Urinary bladder (tissue), 4 donors: Measurements from ENCODE around the gene ANKUB1. TPM values are rescaled to one million over a fixed set of nuclear protein-coding genes. Genes with fewer than 3 reads are reported as not detected.
"Not testable (repeated sequence)": the region's sequence is repeated elsewhere in the genome, so short reads cannot be mapped to it uniquely, and the experiment has no call there.

ENCODE experiments used
- DNase-seq: peaks from one replicate; pipeline ENCODE4 v3.0.0-alpha.2; 2015; ENCODE audit errors: extremely low spot score
- H3K27ac ChIP-seq: one replicate; pipeline ENCODE4 v1.5.1; 2013; ENCODE audit warnings: low read depth, mild to moderate bottlenecking, moderate library complexity
- H3K36me3 ChIP-seq: one replicate; pipeline ENCODE4 v1.6.1; 2013; ENCODE audit warnings: mild to moderate bottlenecking, moderate library complexity; ENCODE audit not compliant: insufficient read depth
- H3K4me1 ChIP-seq: one replicate; pipeline ENCODE4 v1.6.1; 2013; ENCODE audit warnings: mild to moderate bottlenecking, moderate library complexity; ENCODE audit not compliant: insufficient read depth
- H3K4me3 ChIP-seq: one replicate; pipeline ENCODE4 v1.5.1; 2013; ENCODE audit warnings: low read depth, low read length
- WGBS: extraction: QIAGEN DNeasy Blood & Tissue Kit; methylation state at CpG from one replicate; pipeline ENCODE4 v1.1.7; 2013; 5-methylcytosine and 5-hydroxymethylcytosine counted together
- polyA plus RNA-seq: library from polyadenylated mRNA; stranded (reverse); fragments of 200-250 nt; gene quantifications from one replicate; pipeline ENCODE4 v1.2.3, GENCODE V29; 2013
- total RNA-seq: library from RNA; depleted of rRNA; stranded (reverse); fragments of >200 nt; gene quantifications from one replicate; pipeline ENCODE4 v1.2.3, GENCODE V29; 2014
- donor health status: healthy with polysubstance abuse.
- donor health status: healthy.

The ANKUB1 gene, protein sequence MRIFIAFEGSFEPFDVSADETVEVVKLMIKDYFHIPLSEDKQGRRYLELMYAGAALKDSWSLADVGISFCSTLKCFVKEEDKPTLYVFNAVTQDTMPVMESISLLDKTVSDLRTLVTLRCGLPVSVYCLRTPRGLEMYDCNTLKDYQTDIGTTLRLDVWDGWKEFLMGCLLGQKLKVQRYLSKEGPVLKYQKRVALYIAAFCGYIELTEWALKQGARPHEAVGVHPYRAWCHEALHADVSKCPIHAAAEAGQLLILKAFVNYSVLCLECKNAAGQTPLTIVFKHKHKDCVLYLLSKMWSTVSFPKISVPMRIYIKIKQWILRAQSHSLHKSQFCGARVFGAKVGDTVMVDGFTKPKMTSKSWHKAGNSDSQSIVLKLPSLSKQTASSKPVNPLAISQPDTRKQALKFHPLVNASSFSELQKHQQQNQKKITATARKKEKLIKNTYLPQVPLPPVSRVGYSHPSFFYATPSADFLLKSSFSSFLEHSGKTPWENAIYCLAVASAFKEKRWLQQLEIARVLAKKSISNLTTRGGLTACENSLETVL
- total RNA-seq (not detected), polyA plus RNA-seq (not detected)

DNA sequence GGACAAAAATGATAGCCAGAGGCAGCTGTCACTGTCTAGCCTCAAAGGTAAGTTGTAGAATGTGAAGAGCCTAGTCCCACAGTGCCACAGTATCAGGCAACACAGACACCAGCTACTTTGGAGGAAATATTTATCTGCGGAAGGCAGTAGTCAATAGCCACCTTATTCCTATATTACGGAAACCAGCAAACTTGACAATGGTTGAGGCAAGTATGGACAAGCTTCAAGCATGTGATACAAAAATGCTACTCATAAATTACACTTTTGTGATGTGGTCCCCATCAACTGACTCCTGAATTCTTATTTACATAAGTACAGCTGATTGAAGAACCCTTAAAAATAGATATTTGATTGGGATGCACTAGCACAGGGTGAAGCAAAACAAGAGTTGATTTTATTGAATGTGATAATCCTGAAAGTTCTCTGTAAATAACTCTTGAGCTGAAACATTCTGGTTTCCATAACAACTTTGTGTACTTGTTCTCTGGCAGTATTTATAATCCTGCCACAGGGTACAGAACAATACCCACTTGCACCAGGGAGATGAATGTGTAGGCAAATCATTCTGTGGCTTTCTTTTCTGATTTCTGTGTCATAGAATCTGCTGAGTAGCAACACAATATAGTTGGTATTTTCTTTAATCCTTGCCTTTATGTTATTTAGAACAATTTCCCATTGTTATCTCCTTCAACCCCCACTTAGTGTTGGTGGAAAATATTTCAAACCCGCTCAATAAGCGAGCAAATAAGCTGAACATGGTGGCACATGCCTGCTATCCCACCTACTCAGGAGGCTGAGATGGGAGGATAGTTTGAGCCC, at the start of gene ANKUB1:
Gene ANKUB1 (minus strand): TSS at position 103 of the 819 bp plus-strand sequence. CDS start 188 bp downstream, outside the sequence.
- Histone ChIP-seq H3K4me1 (no peaks in the 10 kb centered on the region), H3K36me3 (no peaks in the 10 kb centered on the region), H3K27ac (no peak within 1 kb of the TSS), H3K4me3 (no peak within 1 kb of the TSS)
- 87% methylated on average over 4 of the region's 4 CpGs for WGBS
- no peak for DNase-seq

DNA sequence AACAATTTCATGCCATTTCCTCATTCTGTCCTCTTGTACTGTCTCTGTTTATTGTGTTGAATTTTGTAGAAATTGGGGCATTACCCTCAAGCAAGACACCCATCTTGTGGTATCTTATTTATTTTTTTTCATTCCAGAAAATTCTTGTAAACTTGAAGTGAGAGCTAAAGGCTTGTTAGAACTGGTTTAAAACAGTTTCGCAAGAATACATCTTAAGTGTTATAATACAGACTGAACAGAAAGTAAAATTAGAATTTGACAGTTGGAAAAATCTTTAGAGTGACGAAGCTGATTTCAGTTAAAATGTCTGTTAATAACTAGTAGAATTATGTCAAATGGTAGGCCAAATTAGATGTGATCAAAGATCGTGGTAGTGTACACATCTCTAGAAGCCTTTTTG, 47.5 kb upstream of the ANKUB1 start:
- no peak overlapping the region for H3K4me3 ChIP-seq
- no peak overlapping the region for H3K27ac ChIP-seq
- no peak for DNase-seq
- WGBS, result 92% methylated on average over 3 of the region's 3 CpGs
- no peaks in the 10 kb centered on the region for H3K4me1 ChIP-seq
- no peaks in the 10 kb centered on the region for H3K36me3 ChIP-seq

DNA sequence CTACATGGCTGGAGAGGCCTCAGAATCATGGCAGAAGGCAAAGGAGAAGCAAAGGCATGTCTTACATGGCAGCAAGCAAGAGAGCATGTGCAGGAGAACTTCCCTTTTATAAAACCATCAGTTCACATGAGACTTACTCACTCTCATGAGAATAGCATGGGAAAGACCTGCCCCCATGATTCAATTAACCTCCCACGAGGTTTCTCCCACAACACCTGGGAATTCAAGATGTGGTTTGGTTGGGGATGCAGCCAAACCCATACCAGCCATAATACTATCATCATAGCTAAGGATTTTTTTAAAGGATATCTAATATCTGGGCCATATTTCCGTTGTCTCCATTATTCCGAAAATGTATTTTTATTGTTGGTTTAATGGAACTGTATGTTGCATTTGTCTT, 47.1 kb upstream of the ANKUB1 start:
- 95% methylated on average over 3 of the region's 3 CpGs for WGBS
- H3K4me1 ChIP-seq, H3K36me3 ChIP-seq, H3K4me3 ChIP-seq, H3K27ac ChIP-seq, DNase-seq: not testable (repeated sequence)

DNA sequence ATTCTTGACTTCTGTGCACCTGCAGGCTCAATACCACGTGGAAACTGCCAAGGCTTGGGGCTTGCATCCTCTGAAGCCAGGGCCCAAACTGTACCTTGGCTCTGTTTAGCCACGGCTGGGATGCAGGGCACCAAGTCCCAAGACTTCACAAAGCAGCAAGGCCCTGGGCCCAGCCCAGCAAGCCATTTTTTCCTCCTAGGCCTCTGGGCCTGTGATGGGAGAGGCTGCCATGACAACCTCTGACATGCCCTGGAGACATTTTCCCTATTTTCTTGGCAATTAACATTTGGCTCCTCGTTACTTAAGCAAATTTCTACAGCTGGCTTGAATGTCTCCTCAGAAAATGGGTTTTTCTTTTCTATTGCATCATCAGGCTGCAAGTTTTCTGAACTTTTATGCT, 46.1 kb upstream of the ANKUB1 start:
- 84% methylated on average over 3 of the region's 3 CpGs for WGBS
- not testable (repeated sequence) for H3K27ac ChIP-seq, DNase-seq, H3K36me3 ChIP-seq, H3K4me3 ChIP-seq, H3K4me1 ChIP-seq

DNA sequence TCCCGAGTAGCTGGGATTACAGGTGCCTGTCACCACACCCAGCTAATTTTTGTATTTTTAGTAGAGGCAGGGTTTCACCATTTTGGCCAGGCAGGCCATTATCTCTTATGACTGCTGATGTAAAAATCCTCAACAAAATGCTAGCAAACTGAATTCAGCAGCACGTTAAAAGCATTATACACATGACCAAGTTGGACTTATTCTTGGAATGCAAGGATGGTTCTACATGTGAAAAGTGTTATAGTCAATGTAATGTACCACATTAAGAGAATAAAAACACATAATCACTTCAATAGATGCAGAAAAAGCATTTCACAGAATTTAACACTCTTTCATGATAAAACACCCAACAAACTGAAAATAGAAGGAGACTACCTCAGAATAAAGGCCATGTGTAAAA, 40.9 kb upstream of the ANKUB1 start:
- no peak for DNase-seq
- 93% methylated on average over 2 of the region's 2 CpGs for WGBS

DNA sequence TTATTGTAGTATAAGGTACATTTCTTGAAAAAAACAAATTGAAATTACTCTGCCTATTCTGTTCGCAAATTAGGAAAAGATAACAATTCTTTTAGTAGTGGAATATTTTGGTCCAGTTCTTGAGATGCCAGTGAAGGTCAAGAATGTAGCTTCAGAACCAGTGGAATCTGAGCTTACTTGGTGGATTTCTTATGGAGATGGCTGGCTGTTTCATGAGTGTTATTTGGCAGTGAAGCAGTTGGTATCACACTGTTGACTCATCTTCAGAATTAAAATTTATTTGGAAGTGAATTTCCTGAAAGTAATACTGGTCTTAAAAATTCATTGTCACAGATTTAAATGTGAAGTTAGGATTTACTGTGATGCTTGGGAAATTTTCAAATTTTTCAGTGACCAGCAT, 39.7 kb upstream of the ANKUB1 start:
- no peak for DNase-seq
- WGBS, result 88% methylated on average over 1 of the region's 1 CpG
- Histone ChIP-seq H3K4me3 (no peak overlapping the region), H3K4me1 (no peaks in the 10 kb centered on the region), H3K27ac (no peak overlapping the region), H3K36me3 (no peaks in the 10 kb centered on the region)

More for the DNA sequence above, 40.9 kb upstream of the ANKUB1 start:
- Histone ChIP-seq H3K27ac (no peak overlapping the region), H3K4me1 (no peaks in the 10 kb centered on the region), H3K4me3 (no peak overlapping the region), H3K36me3 (no peaks in the 10 kb centered on the region)

DNA sequence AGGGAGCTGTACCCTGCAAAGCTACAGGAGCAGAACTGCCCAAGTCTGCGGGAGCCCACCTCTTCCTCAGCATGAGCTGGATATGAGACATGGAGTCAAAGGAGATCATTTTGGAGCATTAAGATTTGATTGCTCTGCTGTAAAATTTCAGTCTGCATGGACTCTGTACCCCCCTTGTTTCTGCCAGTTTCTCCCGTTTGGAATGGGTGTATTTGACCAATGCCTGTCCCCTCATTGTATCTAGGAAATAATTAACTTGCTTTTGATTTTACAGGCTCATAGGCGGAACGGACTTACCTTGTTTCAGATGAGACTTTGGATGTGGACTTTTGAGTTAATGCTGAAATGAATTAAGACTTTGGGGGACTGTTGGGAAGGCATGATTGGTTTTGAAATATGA, 39.0 kb upstream of the ANKUB1 start:
- Histone ChIP-seq H3K27ac (no peak overlapping the region), H3K4me3 (no peak overlapping the region), H3K36me3 (no peaks in the 10 kb centered on the region), H3K4me1 (no peaks in the 10 kb centered on the region)
- DNase-seq, result no peak
- WGBS, result 98% methylated on average over 4 of the region's 4 CpGs

DNA sequence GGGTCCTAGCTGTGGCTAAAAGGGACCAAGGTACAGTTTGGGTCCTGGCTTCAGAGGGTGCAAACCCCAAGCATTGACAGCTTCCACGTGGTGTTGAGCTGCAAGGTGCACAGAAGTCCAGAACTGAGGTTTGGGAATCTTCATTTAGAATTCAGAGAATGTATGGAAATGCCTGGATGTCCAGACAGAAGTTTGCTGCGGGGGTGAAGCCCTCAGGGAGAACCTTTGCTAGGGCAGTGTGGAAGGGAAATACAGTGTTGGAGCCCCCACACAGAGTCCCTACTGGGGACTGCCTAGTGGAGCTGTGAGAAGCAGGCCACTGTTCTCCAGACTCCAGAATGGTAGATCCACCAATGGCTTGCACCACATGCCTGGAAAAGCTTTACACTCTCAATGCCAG, 38.5 kb upstream of the ANKUB1 start:
- WGBS, result 94% methylated on average over 2 of the region's 2 CpGs
- Histone ChIP-seq H3K36me3 (no peaks in the 10 kb centered on the region), H3K4me3 (no peak overlapping the region), H3K4me1 (no peaks in the 10 kb centered on the region), H3K27ac (no peak overlapping the region)
- DNase-seq, result no peak

DNA sequence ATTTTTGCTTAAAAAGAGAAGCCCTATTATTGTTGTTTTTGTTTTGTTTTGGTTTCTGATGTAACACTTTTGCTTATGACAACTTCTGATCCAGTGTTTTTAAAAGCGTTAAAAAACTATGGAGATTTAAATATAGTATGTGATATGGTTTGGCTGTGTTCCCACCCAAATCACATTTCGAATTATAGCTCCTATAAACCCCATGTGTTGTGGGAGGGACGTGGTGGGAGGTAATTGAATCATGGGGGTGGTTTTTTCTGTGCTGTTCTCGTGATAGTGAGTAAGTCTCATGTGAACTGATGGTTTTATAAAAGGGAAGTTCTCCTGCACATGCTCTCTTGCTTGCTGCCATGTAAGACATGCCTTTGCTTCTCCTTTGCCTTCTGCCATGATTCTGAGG, 37.3 kb upstream of the ANKUB1 start:
- WGBS, result 96% methylated on average over 4 of the region's 4 CpGs
- H3K27ac ChIP-seq, H3K4me1 ChIP-seq, H3K36me3 ChIP-seq, H3K4me3 ChIP-seq, DNase-seq: not testable (repeated sequence)

DNA sequence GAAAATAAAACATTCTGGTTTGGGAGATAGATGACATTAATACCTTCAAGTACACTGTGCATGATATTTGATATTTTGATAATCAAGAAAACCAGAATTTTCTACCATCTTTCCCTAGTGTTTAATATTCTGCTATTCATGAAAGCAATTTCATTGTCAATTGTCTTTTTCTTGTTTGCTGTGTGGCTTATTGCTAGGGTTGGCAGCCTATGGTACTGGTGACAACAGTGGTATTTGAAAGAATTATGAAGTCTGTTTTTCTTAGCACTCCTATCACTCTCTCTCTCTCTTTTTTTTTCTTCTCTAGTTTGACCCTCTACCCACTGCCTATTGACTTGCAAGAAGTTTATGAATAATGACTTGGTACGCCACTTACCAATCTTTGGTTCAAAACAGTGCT, 36.0 kb upstream of the ANKUB1 start:
- 96% methylated on average over 1 of the region's 1 CpG for WGBS
- H3K4me1 ChIP-seq, result no peaks in the 10 kb centered on the region
- no peaks in the 10 kb centered on the region for H3K36me3 ChIP-seq
- no peak overlapping the region for H3K27ac ChIP-seq
- DNase-seq, result no peak
- H3K4me3 ChIP-seq, result no peak overlapping the region

DNA sequence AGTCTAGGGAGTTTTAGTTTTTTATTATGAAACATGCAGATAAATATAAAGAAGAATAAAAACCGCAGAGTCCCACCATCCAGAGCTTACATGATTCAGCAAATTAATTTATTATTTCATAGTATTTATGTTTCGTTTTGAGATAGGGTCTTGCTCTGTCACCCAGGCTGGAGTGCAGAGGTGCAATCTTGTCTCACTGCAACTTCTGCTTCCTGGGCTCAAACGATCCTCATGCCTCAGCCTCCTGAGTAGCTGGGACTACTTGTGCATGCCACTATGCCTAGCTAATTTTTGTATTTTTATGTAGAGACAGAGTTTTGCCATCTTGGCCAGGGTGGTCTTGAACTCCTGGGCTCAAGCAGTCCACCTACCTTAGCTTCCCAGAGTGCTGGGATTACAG, 34.3 kb upstream of the ANKUB1 start:
- Histone ChIP-seq H3K27ac (no peak overlapping the region), H3K4me1 (no peaks in the 10 kb centered on the region), H3K36me3 (no peaks in the 10 kb centered on the region), H3K4me3 (no peak overlapping the region)
- no peak for DNase-seq
- 82% methylated on average over 3 of the region's 3 CpGs for WGBS

DNA sequence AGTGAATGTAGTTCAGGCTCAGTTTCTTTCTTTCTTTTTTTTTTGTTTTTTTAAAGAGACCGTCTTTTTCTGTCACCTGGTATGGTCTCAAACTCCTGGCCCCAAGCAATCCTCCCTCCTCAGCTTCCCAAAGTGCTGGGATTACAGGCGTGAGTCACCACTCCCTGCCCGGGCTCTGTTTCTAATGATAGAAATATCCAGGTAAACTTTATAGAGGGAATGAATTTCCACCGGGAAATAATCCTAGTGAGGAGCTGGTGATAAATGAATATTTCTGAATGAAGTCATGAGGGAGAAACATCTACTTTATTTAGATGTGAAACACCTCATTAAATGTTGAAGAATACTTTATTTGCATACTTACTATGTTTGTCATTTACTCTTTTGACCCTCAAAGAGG, 27.8 kb upstream of the ANKUB1 start:
- no peak overlapping the region for H3K4me3 ChIP-seq
- H3K27ac ChIP-seq, result no peak overlapping the region
- H3K4me1 ChIP-seq, result no peaks in the 10 kb centered on the region
- H3K36me3 ChIP-seq, result no peaks in the 10 kb centered on the region
- DNase-seq, result no peak
- 72% methylated on average over 4 of the region's 4 CpGs for WGBS

DNA sequence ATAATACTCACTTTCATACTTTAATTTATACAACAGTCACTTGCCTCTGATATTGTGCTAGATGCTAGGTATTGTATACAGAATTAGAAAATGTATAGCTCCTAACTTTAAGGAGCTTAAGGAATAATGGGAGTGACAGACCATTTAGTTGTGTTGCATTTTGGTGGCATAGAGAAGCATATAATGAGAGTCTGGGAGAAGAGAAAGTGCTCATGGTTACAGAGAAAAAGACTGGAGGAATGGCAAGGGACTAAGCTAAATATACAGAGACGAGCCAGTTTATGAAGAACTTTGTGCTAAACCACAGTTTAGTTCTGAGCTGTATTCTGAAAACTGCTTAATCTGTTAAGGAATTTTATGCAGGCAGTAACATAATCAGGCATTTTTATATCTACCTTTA, 27.1 kb upstream of the ANKUB1 start:
- 78% methylated on average over 1 of the region's 1 CpG for WGBS
- no peak for DNase-seq
- Histone ChIP-seq H3K27ac (no peak overlapping the region), H3K4me3 (no peak overlapping the region), H3K36me3 (no peaks in the 10 kb centered on the region), H3K4me1 (no peaks in the 10 kb centered on the region)

DNA sequence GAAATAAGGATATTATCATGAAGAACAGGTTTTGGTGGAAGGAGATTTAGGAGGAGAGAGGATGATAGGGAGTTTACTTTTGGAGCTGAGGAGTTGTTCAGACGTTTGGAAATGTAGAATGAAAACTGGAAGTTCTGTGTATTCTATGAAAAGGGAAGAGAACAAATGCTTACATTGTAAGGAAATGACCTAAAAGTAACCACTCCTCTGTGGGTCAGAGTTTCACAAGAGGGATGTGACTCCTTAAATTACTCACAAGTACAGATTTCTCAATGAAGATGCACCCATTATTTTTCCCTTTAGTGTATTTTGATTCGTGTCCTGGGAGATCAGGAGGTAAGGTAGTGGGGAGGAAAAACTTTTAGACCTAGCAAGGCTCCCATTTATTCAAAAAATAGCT, 24.6 kb upstream of the ANKUB1 start:
- no peak overlapping the region for H3K27ac ChIP-seq
- no peak for DNase-seq
- no peaks in the 10 kb centered on the region for H3K4me1 ChIP-seq
- 60% methylated on average over 2 of the region's 2 CpGs for WGBS
- H3K4me3 ChIP-seq, result no peak overlapping the region
- H3K36me3 ChIP-seq, result no peaks in the 10 kb centered on the region
